Loucy (cell line): ENCODE measurements around the gene PELI2.

Source experiments
- H2AFZ ChIP-seq: fragments of 200-600 bp; sonication (generic); 2 replicates; pipeline ENCODE4 v1.6.0; 2016; ENCODE audit warnings: antibody characterized with exemption, mild to moderate bottlenecking, low read length, moderate library complexity
- H3F3A ChIP-seq: fragments of 200-600 bp; 2 replicates; pipeline ENCODE4 v1.6.0; 2016; ENCODE audit warnings: antibody characterized with exemption, low read depth, mild to moderate bottlenecking
- H3K27me3 ChIP-seq: fragments of 200-600 bp; sonication (generic); 2 replicates; pipeline ENCODE4 v1.6.1; 2014; ENCODE audit warnings: low read length, mild to moderate bottlenecking; ENCODE audit not compliant: insufficient read depth, poor library complexity, severe bottlenecking
- H3K36me3 ChIP-seq: fragments of 200-600 bp; sonication (generic); 2 replicates; pipeline ENCODE4 v1.6.1; 2016; ENCODE audit warnings: low read length; ENCODE audit not compliant: insufficient read depth
- H3K4me1 ChIP-seq: fragments of 200-600 bp; sonication (generic); 2 replicates; pipeline ENCODE4 v1.5.1; 2014; ENCODE audit warnings: low read length, mild to moderate bottlenecking; ENCODE audit not compliant: insufficient read depth, poor library complexity, severe bottlenecking
- H3K4me2 ChIP-seq: fragments of 200-600 bp; sonication (generic); 2 replicates; pipeline ENCODE4 v1.6.0; 2014; ENCODE audit warnings: antibody characterized with exemption, low read length, low read depth, mild to moderate bottlenecking; ENCODE audit not compliant: poor library complexity, severe bottlenecking
- H3K4me3 ChIP-seq: fragments of 200-600 bp; sonication (generic); 2 replicates; pipeline ENCODE4 v1.5.1; 2014; ENCODE audit warnings: low read length, mild to moderate bottlenecking, mixed read lengths; ENCODE audit not compliant: poor library complexity, severe bottlenecking
- H3K79me2 ChIP-seq: fragments of 200-600 bp; sonication (generic); 2 replicates; pipeline ENCODE4 v1.6.1; 2014; ENCODE audit warnings: low read length; ENCODE audit not compliant: insufficient read depth
- H3K9ac ChIP-seq: fragments of 200-600 bp; sonication (generic); 2 replicates; pipeline ENCODE4 v1.6.0; 2014; ENCODE audit warnings: mild to moderate bottlenecking, low read depth, low read length, moderate library complexity; ENCODE audit not compliant: poor library complexity, severe bottlenecking
- H3K9me2 ChIP-seq: fragments of 200-600 bp; sonication (generic); replicated peaks from 2 replicates; pipeline ENCODE4 v1.6.1; 2016; ENCODE audit warnings: low read depth, low read length, mixed read lengths
- H3K9me3 ChIP-seq: fragments of 200-600 bp; sonication (generic); 2 replicates; pipeline ENCODE4 v1.6.1; 2014; ENCODE audit warnings: mild to moderate bottlenecking, antibody characterized with exemption, low read length, low read depth; ENCODE audit not compliant: insufficient read depth
- H4K20me1 ChIP-seq: fragments of 200-600 bp; sonication (generic); 2 replicates; pipeline ENCODE4 v1.6.0; 2014; ENCODE audit warnings: antibody characterized with exemption, low read length, mild to moderate bottlenecking; ENCODE audit not compliant: insufficient read depth, poor library complexity, severe bottlenecking
- EZH2phosphoT487 ChIP-seq: fragments of 200-600 bp; IDR thresholded peaks from 2 replicates; pipeline ENCODE4 v1.6.1; 2018; ENCODE audit warnings: antibody characterized with exemption, mild to moderate bottlenecking, moderate library complexity, borderline replicate concordance
- TF ChIP-seq, protein P1 (sequence below): fragments of 200-600 bp; sonication (generic); conservative IDR thresholded peaks from 2 replicates; pipeline ENCODE4 v1.5.1; 2014; ENCODE audit warnings: mild to moderate bottlenecking, antibody characterized with exemption, low read length

PELI2 gene

DNA sequence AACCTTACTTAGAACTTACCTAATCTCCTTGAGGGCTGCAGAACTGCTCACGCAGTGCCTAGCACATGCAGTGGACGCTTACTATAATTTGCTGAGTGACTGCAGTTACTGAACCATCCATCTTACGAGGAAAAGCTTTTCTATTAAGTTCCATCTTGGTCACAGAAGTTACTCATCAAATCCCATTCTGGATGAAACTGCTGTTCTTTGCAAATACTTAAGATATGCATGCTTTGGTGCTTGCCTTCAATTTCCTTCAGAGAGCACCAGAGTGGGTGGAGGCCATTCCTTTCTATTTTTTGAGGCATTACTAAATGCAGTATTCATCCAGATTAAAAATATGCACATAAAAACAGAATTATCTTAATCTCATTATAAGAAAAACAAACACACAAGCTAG is 17.7 kb upstream of the PELI2 start:
- no peak overlapping the region for H2AFZ ChIP-seq
- H3K9me3 ChIP-seq, result no peaks in the 10 kb centered on the region
- no peaks in the 10 kb centered on the region for H3K79me2 ChIP-seq
- no peak overlapping the region for H3K4me2 ChIP-seq
- H3K9ac ChIP-seq, result no peak overlapping the region
- H3K4me1 ChIP-seq, result peaks cover 6% of the 10 kb centered on the region
- no peaks in the 10 kb centered on the region for H3K9me2 ChIP-seq
- H3K4me3 ChIP-seq, result no peak overlapping the region
- no peaks in the 10 kb centered on the region for H4K20me1 ChIP-seq
- H3F3A ChIP-seq, result no peaks in the 10 kb centered on the region
- no peak for TF ChIP-seq EZH2phosphoT487
- TF ChIP-seq, protein P1, sequence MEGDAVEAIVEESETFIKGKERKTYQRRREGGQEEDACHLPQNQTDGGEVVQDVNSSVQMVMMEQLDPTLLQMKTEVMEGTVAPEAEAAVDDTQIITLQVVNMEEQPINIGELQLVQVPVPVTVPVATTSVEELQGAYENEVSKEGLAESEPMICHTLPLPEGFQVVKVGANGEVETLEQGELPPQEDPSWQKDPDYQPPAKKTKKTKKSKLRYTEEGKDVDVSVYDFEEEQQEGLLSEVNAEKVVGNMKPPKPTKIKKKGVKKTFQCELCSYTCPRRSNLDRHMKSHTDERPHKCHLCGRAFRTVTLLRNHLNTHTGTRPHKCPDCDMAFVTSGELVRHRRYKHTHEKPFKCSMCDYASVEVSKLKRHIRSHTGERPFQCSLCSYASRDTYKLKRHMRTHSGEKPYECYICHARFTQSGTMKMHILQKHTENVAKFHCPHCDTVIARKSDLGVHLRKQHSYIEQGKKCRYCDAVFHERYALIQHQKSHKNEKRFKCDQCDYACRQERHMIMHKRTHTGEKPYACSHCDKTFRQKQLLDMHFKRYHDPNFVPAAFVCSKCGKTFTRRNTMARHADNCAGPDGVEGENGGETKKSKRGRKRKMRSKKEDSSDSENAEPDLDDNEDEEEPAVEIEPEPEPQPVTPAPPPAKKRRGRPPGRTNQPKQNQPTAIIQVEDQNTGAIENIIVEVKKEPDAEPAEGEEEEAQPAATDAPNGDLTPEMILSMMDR, result no peak
- H3K36me3 ChIP-seq, result no peaks in the 10 kb centered on the region
- no peaks in the 10 kb centered on the region for H3K27me3 ChIP-seq

DNA sequence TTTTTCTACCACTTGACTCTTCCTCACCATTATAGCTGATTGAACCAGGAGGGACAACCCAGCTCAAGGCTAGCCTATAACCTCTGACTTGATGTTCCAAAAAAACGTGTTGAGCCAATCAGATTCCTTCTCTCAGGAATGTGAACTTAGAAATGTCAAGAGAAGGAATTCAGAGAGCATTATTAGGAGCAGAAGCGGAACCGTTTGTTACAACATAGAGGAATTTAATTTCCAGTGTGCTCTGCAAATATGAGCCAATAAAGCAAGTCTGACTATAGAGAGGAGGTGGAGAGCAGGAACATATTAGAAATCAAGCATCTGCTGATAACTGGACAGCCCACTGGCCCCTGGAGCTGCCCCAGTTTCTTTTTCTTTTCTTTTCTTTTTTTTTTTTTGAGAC is 15.3 kb upstream of the PELI2 start:
- no peaks in the 10 kb centered on the region for H3K9me2 ChIP-seq
- no peaks in the 10 kb centered on the region for H3K9me3 ChIP-seq
- no peaks in the 10 kb centered on the region for H3F3A ChIP-seq
- H3K79me2 ChIP-seq, result no peaks in the 10 kb centered on the region
- H3K4me2 ChIP-seq, result no peak overlapping the region
- TF ChIP-seq EZH2phosphoT487, result no peak
- TF ChIP-seq, protein P1, result no peak
- H3K27me3 ChIP-seq, result no peaks in the 10 kb centered on the region
- H3K36me3 ChIP-seq, result no peaks in the 10 kb centered on the region
- H3K4me3 ChIP-seq, result no peak overlapping the region
- H4K20me1 ChIP-seq, result no peaks in the 10 kb centered on the region
- no peak overlapping the region for H2AFZ ChIP-seq
- no peak overlapping the region for H3K9ac ChIP-seq
- H3K4me1 ChIP-seq, result peaks cover 8% of the 10 kb centered on the region

DNA sequence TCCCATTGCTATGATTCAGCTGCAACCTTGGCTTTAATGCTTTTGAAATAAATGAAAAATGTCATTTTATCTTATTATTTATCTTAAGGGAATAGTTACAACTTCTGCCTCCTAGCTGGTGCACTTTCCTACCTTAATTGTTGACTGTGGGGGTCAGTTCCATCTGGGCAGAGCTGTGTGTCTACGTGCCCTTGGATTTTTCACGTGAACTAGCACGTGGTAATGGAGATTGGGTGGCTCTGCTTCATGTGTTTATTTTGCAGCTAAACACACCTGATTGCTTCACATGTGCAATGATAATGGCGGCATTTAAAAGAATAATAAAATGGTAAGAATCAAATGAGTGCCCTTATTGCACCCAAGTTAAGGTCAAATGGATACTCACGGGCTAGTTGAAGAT is 10.6 kb upstream of the PELI2 start:
- TF ChIP-seq, protein P1, result no peak
- no peak for TF ChIP-seq EZH2phosphoT487
- Histone ChIP-seq H3K36me3 (no peaks in the 10 kb centered on the region), H4K20me1 (no peaks in the 10 kb centered on the region), H3K4me1 (peaks cover 8% of the 10 kb centered on the region), H2AFZ (no peak overlapping the region), H3K9ac (no peak overlapping the region), H3K9me3 (no peaks in the 10 kb centered on the region), H3K27me3 (no peaks in the 10 kb centered on the region), H3K4me3 (no peak overlapping the region), H3F3A (no peaks in the 10 kb centered on the region), H3K4me2 (no peak overlapping the region), H3K9me2 (no peaks in the 10 kb centered on the region), H3K79me2 (no peaks in the 10 kb centered on the region)
